GM12873 (cell line): Measurements from ENCODE around the gene SKP2.

ENCODE experiments used
- TF ChIP-seq, protein P1 (sequence below): IDR thresholded peaks from 2 replicates; pipeline ENCODE4 v1.5.1; 2012; ENCODE audit warnings: low read depth, mild to moderate bottlenecking, moderate library complexity, low read length, control low read depth; ENCODE audit not compliant: insufficient read depth; ENCODE audit errors: missing control alignments

SKP2 gene

DNA sequence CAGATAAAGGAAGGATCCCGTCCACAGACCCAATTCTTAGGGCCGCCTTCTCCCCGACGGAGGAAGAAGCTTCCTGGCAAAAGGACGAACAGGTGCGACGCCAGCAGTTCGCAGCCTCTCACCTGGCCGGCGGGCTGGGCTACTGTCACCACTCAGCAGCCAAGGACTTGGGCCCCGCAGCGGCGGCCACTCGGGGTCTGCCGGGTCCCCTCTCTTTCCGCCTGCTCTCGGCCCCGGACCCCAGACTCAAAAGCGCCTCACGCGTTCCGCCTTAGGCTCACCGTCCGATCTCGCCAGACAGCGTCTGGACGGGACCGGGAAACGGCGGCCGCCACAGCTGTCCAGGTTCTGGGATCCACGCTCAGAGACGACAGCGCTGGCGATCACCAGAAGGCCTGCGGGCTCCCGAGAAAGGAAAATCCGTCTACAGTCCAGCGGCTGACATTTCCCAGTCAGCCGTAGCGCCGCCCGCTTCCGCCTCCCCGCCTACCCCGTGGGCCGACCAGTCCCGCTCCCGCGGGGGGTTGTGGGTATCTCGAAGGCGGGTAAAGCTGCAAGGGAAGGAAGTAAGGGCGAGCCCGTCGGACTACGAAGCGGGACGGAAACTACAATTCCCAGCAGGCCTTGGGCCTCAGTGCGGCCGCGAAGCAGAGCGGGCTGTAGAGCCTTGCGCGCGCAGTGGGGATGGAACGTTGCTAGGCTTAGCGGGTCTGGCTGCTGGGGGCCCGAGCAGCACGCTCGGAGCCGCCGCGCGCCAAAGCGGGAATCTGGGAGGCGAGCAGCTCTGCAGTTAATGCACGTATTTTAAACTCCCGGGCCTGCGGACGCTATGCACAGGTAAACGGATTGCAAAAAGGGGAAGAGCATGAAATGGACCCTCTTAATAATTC lies at the start of gene SKP2, which contains the start of gene LMBRD2:
SKP2 (plus strand) TSS at position 678 of the 890 bp plus-strand sequence; CDS start at position 830, 152 bp downstream.
LMBRD2 (minus strand) TSS at position 454 of the 890 bp plus-strand sequence. CDS start 8,538 bp downstream, outside the sequence.
- TF ChIP-seq, protein P1, sequence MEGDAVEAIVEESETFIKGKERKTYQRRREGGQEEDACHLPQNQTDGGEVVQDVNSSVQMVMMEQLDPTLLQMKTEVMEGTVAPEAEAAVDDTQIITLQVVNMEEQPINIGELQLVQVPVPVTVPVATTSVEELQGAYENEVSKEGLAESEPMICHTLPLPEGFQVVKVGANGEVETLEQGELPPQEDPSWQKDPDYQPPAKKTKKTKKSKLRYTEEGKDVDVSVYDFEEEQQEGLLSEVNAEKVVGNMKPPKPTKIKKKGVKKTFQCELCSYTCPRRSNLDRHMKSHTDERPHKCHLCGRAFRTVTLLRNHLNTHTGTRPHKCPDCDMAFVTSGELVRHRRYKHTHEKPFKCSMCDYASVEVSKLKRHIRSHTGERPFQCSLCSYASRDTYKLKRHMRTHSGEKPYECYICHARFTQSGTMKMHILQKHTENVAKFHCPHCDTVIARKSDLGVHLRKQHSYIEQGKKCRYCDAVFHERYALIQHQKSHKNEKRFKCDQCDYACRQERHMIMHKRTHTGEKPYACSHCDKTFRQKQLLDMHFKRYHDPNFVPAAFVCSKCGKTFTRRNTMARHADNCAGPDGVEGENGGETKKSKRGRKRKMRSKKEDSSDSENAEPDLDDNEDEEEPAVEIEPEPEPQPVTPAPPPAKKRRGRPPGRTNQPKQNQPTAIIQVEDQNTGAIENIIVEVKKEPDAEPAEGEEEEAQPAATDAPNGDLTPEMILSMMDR = no peak

DNA sequence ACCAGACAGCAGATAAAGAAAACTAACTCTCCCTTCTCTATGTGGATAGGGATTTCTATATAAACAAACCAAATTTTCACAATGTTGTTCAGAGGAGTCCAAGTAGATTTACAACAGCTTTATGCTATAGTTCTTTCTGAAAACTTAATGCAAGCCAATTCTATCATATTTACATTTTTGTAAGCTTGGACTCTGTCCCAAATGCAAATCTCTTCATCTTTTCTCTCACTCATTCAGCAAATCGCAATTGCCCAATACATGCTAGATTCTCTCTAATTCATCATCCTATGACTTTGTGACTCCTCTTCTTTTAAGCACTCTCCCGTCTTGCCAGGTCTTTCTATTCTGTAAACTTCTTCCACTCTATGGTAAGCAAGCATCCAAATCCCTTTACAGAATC lies 46.1 kb upstream of the SKP2 start:
- TF ChIP-seq, protein P1 = no peak

DNA sequence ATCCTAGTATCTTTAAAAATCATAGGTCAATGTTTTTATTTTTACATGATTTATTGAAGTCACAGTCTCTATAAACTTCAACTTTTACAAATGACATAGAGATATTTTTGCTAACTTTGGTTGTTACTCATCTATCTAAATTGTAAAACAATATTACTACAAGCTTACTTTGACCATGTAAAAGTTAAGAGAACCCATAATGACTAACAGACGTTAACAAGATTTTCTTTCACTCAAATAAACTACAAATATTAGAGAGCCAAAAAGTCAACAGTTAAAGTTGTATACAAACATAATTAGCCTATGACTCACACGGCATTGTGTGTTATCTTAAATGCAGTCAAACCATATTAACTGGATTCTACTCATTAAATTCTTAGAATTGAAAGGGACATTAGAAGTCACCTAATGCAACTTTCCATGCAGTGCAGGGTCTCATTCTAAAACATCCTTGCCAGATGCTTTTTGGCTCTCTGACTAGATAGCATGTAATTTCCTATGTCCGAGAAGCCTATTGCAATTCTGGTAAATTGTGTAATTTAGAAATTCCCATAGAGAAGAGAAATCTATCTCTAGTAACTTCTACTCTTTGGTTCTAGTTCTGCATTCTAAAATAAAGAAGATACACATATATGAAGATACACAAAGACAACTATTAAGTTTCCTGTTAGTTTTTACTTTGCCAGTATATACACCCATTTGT lies 43.0 kb upstream of the SKP2 start:
- TF ChIP-seq, protein P1 = no peak

DNA sequence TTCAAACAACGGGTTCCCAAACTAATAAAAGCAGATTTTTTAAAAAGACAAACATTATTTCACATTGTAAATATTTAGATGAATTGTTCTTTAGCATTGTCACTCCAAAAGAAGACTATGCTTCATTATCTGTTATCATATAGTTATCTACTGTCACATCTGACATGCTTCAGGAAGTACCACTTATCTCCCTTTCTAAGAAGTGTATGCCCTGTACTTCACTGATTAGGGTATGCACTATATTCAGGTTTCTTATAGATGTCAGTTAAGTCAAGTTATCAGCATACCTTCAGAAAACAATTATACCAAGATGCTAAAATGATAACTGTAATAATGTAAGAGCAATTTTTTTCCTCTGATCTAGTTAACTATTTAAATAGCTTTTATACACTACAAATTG lies 40.7 kb upstream of the SKP2 start:
- TF ChIP-seq, protein P1 = no peak

DNA sequence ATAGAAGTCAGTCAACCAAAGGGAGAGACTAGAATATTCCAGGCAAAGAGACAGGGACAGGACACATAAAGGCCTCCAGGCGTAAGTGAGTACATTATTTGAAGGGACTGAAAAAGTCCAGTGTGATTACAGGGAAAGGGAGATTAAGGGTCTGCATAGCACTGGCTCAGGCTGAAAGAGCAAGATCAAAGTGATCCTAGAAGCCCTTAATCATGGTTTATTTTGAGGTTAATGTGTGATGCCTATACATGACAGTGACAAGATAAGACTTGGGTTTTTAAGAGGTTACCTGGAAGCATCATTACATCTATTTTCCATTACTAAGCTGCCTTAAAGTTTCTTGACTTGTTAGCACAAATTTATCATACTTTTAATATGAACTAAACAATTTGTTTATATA lies 26.0 kb upstream of the SKP2 start:
- TF ChIP-seq, protein P1 = no peak

DNA sequence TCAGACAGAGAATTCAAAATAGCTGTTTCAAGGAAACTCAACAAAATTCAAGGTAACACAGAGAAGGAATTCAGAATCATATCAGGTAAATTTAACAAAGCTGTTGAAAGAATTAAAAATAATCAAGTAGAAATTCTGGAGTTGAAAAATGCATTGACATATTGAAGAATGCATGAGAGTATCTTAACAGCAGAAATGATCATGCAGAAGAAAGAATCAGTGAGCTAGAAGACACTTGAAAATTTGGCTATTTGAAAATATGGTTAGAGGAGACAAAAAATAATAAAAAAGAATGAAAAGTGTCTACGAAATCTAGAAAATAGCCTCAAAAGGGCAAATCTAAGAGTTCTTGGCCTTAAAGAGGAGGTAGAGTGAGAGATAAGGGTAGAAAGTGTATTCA lies 23.1 kb upstream of the SKP2 start:
- TF ChIP-seq, protein P1 = no peak

DNA sequence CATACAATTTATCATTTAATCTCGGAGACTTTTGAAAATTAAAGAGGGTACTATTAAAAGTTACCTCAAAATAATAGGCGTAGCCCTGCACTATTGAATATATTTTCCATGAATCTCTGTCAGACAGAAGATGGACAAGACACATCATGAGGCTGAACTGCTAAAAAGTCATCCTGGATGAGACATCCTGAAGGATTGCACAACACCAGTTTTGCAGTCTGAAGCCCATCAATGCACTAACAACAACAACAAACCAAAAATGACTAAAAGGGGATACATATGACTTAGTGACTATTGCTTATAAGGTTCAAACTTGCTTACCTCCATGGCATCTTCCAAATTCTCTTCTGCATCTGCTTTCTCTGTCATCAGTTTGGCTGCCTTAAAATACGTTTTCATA lies 15.9 kb upstream of the SKP2 start:
- TF ChIP-seq, protein P1 = no peak
